H1 (cell line): ENCODE data around the gene STK11IP. TPM values are rescaled to one million over a fixed set of nuclear protein-coding genes. Genes with fewer than 3 reads are reported as not detected.

Experiments used
- CTCF ChIP-seq, 3 experiments: IDR thresholded peaks; 1 replicate in 2 of 3; 2 replicates in 1 of 3; pipeline versions ENCODE4 v1.5.1 to v1.6.1; 2011; ENCODE audit warnings: low read length in 3 of 3, mild to moderate bottlenecking in 3 of 3, inconsistent platforms in 2 of 3, low read depth in 1 of 3, moderate library complexity in 1 of 3; ENCODE audit not compliant: insufficient read depth in 1 of 3; ENCODE audit errors: control extremely low read depth in 1 of 3
- GABPA ChIP-seq: IDR thresholded peaks from 2 replicates; pipeline ENCODE4 v1.6.1; 2011; ENCODE audit warnings: mild to moderate bottlenecking, low read length, moderate library complexity, borderline replicate concordance; ENCODE audit not compliant: insufficient read depth
- HDAC6 ChIP-seq: IDR thresholded peaks from one replicate; pipeline ENCODE4 v1.7.1; 2012; ENCODE audit warnings: low read depth, mild to moderate bottlenecking, inconsistent platforms, low read length, moderate library complexity
- KDM1A ChIP-seq: fragments of 200-600, 300-600 bp; sonication (generic); IDR thresholded peaks from 2 replicates; pipeline ENCODE4 v1.7.1; 2016; ENCODE audit warnings: mild to moderate bottlenecking, low read length, borderline replicate concordance
- PHF8 ChIP-seq: fragments of 200-600 bp; sonication (generic); conservative IDR thresholded peaks from 2 replicates; pipeline ENCODE4 v1.7.1; 2012; ENCODE audit warnings: low read depth, mild to moderate bottlenecking, inconsistent platforms, low read length, moderate library complexity
- RXRA ChIP-seq: IDR thresholded peaks from 2 replicates; pipeline ENCODE4 v1.6.1; 2011; ENCODE audit warnings: low read depth, mild to moderate bottlenecking, low read length, moderate library complexity; ENCODE audit not compliant: insufficient read depth
- YY1 ChIP-seq: IDR thresholded peaks from 2 replicates; pipeline ENCODE4 v1.6.1; 2011; ENCODE audit warnings: low read depth, mild to moderate bottlenecking, low read length
- polyA plus RNA-seq, 7 experiments: library from polyadenylated mRNA; depleted of rRNA in 3 of 7; stranded (reverse) in 5 of 7; unstranded in 2 of 7; fragments of >200 nt in 5 of 7; fragments of 200-250 nt in 2 of 7; gene quantifications; 1 replicate in 5 of 7; 2 replicates in 1 of 7; 4 replicates in 1 of 7; pipeline versions ENCODE4 v1.2.1 to v1.2.3, GENCODE V29; 2011 to 2013; ENCODE audit warnings: missing spikeins in 2 of 7, mixed read lengths in 2 of 7
- total RNA-seq: library from RNA; stranded (reverse); fragmentation: NEBNext Ultra II Directional; extraction: Animal tissue kit (Norgen Biotek cat#: 25700); gene quantifications from 2 replicates; pipeline ENCODE4 v1.2.1, GENCODE V29; 2021

Gene STK11IP
- total and polyA plus RNA-seq, 2 of the 8 experiments (the other 6 are each of a cell fraction or from before 2014, with no cell fraction given) = 18.5 to 29.6 TPM

- TF ChIP-seq HDAC6 (no peak), GABPA (no peak), CTCF (IDR thresholded peaks at IDR 0.05; ENCODE audit: control extremely low read depth in 1 of 3, insufficient read depth in 1 of 3, low read depth in 1 of 3, low read length in 3 of 3) (no peak), KDM1A (no peak), PHF8 (no peak), YY1 (no peak), RXRA (no peak)
These were observed 31.6 kb downstream of the STK11IP start (continued) for GRCh38 chr2:219628986-219629901.
